Activated CD4-positive, alpha-beta memory T cell treated with anti-CD3 and anti-CD28 coated beads, Interleukin-2, amount 10 ng/mL, durations not matched to agents 7 days and 5 days (primary cell): ENCODE data around the gene TMEM119. TPM values are rescaled to one million over a fixed set of nuclear protein-coding genes. Genes with fewer than 3 reads are reported as not detected.

Experiments used
- CTCF ChIA-PET: fragments of 350-600 bp; sonication (Branson Sonifier 250); formaldehyde crosslinking; loops from one replicate; lab custom pipeline; 2021; ENCODE audit warnings: antibody characterized with exemption, inconsistent platforms; lab: Charles Lee
- POLR2A ChIA-PET: fragments of 350-600 bp; sonication (Branson Sonifier 250); formaldehyde crosslinking; loops from one replicate; lab custom pipeline; 2021; ENCODE audit warnings: antibody characterized with exemption; lab: Charles Lee
- DNase-seq: peaks from one replicate; pipeline ENCODE4 v3.0.0-alpha.2; 2020
- H3K27ac Mint-ChIP-seq: one replicate; pipeline ENCODE4 v1.8.0; 2021; ENCODE audit warnings: mild to moderate bottlenecking, mixed read lengths
- H3K27me3 Mint-ChIP-seq: one replicate; pipeline ENCODE4 v1.8.0; 2021; ENCODE audit warnings: mixed read lengths
- H3K36me3 Mint-ChIP-seq: one replicate; pipeline ENCODE4 v1.8.0; 2021; ENCODE audit warnings: low read depth, mixed read lengths
- H3K4me1 Mint-ChIP-seq: one replicate; pipeline ENCODE4 v1.8.0; 2021; ENCODE audit warnings: mixed read lengths
- H3K4me3 Mint-ChIP-seq: one replicate; pipeline ENCODE4 v1.8.0; 2021; ENCODE audit warnings: mild to moderate bottlenecking, mixed read lengths
- H3K9me3 Mint-ChIP-seq: one replicate; pipeline ENCODE4 v1.8.0; 2021; ENCODE audit warnings: mixed read lengths
- total RNA-seq, 2 experiments: library from RNA; stranded (reverse); gene quantifications; one replicate each; pipeline ENCODE4 v1.2.3, GENCODE V29; 2021

Gene TMEM119
- total RNA-seq, 2 experiments from 2014 or later: 0.80 to 1.0 TPM

- H3K27ac Mint-ChIP-seq: no peak overlapping the region
- H3K36me3 Mint-ChIP-seq: peaks cover 28% of the 10 kb centered on the region
- ChIA-PET CTCF (interaction anchor here (1.5 to 7.3 kb wide), 4 partner anchors 46 to 95 kb away, joined by 3 to 86 read pairs (median 5); no protein-coding TSS in a partner anchor), POLR2A (interaction anchor here (1.4 to 15.5 kb wide), 4 partner anchors 9 to 61 kb away, joined by 3 to 385 read pairs (median 17); partner anchors contain the start of genes ISCU and SELPLG)
- H3K4me3 Mint-ChIP-seq: no peak overlapping the region
- no peaks in the 10 kb centered on the region for H3K9me3 Mint-ChIP-seq
- H3K4me1 Mint-ChIP-seq: peaks cover 76% of the 10 kb centered on the region
- no peak for DNase-seq
- peaks cover 3% of the 10 kb centered on the region for H3K27me3 Mint-ChIP-seq
Measured at GRCh38 chr12:108571609-108572165, 26.2 kb downstream of the TMEM119 start.

GRCh38 chr12:108570743-108571608 is 26.9 kb downstream of the TMEM119 start:
- no peak for DNase-seq
- H3K9me3 Mint-ChIP-seq: no peaks in the 10 kb centered on the region
- H3K4me1 Mint-ChIP-seq: peaks cover 79% of the 10 kb centered on the region
- peaks cover 3% of the 10 kb centered on the region for H3K27me3 Mint-ChIP-seq
- H3K4me3 Mint-ChIP-seq: no peak overlapping the region
- ChIA-PET CTCF (interaction anchor here (0.6 to 7.3 kb wide), 5 partner anchors 47 to 234 kb away, joined by 3 to 86 read pairs (median 3); no protein-coding TSS in a partner anchor), POLR2A (interaction anchor here (1.1 to 15.5 kb wide), 6 partner anchors 9 to 61 kb away, joined by 3 to 385 read pairs (median 4); partner anchors contain the start of genes ISCU, SART3 and SELPLG)
- peak overlapping the region; percentile 7 for H3K27ac Mint-ChIP-seq
- peaks cover 34% of the 10 kb centered on the region for H3K36me3 Mint-ChIP-seq

GRCh38 chr12:108568338-108569154 is 29.3 kb downstream of the TMEM119 start:
- H3K27ac Mint-ChIP-seq: peak overlapping the region; percentile 96
- ChIA-PET POLR2A (interaction anchor here (0.5 to 15.5 kb wide), 8 partner anchors 8 to 289 kb away, joined by 3 to 385 read pairs (median 4); partner anchors contain the start of genes SELPLG and SSH1), CTCF (interaction anchor here (0.6 to 7.3 kb wide), 10 partner anchors 8 to 525 kb away, joined by 3 to 86 read pairs (median 3); partner anchors contain the start of gene ALKBH2)
- DNase-seq: peak; percentile 76
- peaks cover 78% of the 10 kb centered on the region for H3K4me1 Mint-ChIP-seq
- H3K9me3 Mint-ChIP-seq: no peaks in the 10 kb centered on the region
- H3K4me3 Mint-ChIP-seq: peak overlapping the region; percentile 53
- H3K27me3 Mint-ChIP-seq: no peaks in the 10 kb centered on the region
- peaks cover 53% of the 10 kb centered on the region for H3K36me3 Mint-ChIP-seq

GRCh38 chr12:108567406-108568337 is 30.2 kb downstream of the TMEM119 start:
- CTCF ChIA-PET: interaction anchor here (0.9 to 7.3 kb wide), 5 partner anchors 50 to 383 kb away, joined by 3 to 86 read pairs (median 8); partner anchors contain the start of gene SELPLG
- H3K4me1 Mint-ChIP-seq: peaks cover 75% of the 10 kb centered on the region
- POLR2A ChIA-PET: interaction anchor here (0.7 to 15.5 kb wide), 8 partner anchors 9 to 270 kb away, joined by 3 to 385 read pairs (median 5); partner anchors contain the start of gene SELPLG

GRCh38 chr12:108566452-108566851 is 31.4 kb downstream of the TMEM119 start:
- H3K27ac Mint-ChIP-seq: peak overlapping the region; percentile 37
- no peaks in the 10 kb centered on the region for H3K27me3 Mint-ChIP-seq
- H3K4me1 Mint-ChIP-seq: peaks cover 68% of the 10 kb centered on the region
- H3K4me3 Mint-ChIP-seq: no peak overlapping the region
- peaks cover 53% of the 10 kb centered on the region for H3K36me3 Mint-ChIP-seq
- ChIA-PET CTCF (interaction anchor here (1.0 to 3.9 kb wide), 6 partner anchors 51 to 291 kb away, joined by 3 to 34 read pairs (median 6); partner anchors contain the start of genes SELPLG and SSH1), POLR2A (interaction anchor here (0.7 to 15.5 kb wide), 3 partner anchors 52 to 272 kb away, joined by 3 to 385 read pairs (median 41); partner anchors contain the start of gene SELPLG)
- no peak for DNase-seq
- no peaks in the 10 kb centered on the region for H3K9me3 Mint-ChIP-seq

More at GRCh38 chr12:108567406-108568337, 30.2 kb downstream of the TMEM119 start:
- no peaks in the 10 kb centered on the region for H3K27me3 Mint-ChIP-seq
- peaks cover 53% of the 10 kb centered on the region for H3K36me3 Mint-ChIP-seq
- H3K4me3 Mint-ChIP-seq: no peak overlapping the region
- peak overlapping the region; percentile 96 for H3K27ac Mint-ChIP-seq
- no peaks in the 10 kb centered on the region for H3K9me3 Mint-ChIP-seq
- DNase-seq: no peak

GRCh38 chr12:108565976-108566375 is 31.9 kb downstream of the TMEM119 start:
- peak; percentile 50 for DNase-seq
- ChIA-PET POLR2A (interaction anchor here (4.7 to 15.5 kb wide), 2 partner anchors 52 to 66 kb away, joined by 41 to 385 read pairs; partner anchors contain the start of gene SELPLG), CTCF (interaction anchor here (1.0 to 3.9 kb wide), 7 partner anchors 52 to 291 kb away, joined by 3 to 34 read pairs (median 8); partner anchors contain the start of genes SELPLG and SSH1)
- H3K27me3 Mint-ChIP-seq: no peaks in the 10 kb centered on the region
- peaks cover 53% of the 10 kb centered on the region for H3K36me3 Mint-ChIP-seq
- H3K4me3 Mint-ChIP-seq: no peak overlapping the region
- H3K27ac Mint-ChIP-seq: peak overlapping the region; percentile 37
- no peaks in the 10 kb centered on the region for H3K9me3 Mint-ChIP-seq
- peaks cover 68% of the 10 kb centered on the region for H3K4me1 Mint-ChIP-seq

GRCh38 chr12:108565146-108565545 is 32.7 kb downstream of the TMEM119 start:
- DNase-seq: no peak
- Mint-ChIP-seq H3K36me3 (peaks cover 51% of the 10 kb centered on the region), H3K27me3 (no peaks in the 10 kb centered on the region), H3K9me3 (no peaks in the 10 kb centered on the region), H3K27ac (no peak overlapping the region), H3K4me3 (no peak overlapping the region), H3K4me1 (peaks cover 64% of the 10 kb centered on the region)
- POLR2A ChIA-PET: interaction anchor here (0.7 to 15.5 kb wide), 3 partner anchors 53 to 99 kb away, joined by 3 to 385 read pairs (median 41); partner anchors contain the start of gene SELPLG
- CTCF ChIA-PET: interaction anchor here (0.5 to 3.4 kb wide), 8 partner anchors 53 to 389 kb away, joined by 3 to 34 read pairs (median 9); partner anchors contain the start of gene SSH1

- ChIA-PET POLR2A (interaction anchor here (0.7 to 15.5 kb wide), 3 partner anchors 53 to 99 kb away, joined by 3 to 385 read pairs (median 41); partner anchors contain the start of gene SELPLG), CTCF (interaction anchor here (0.5 to 3.4 kb wide), 10 partner anchors 53 to 1866 kb away, joined by 3 to 34 read pairs (median 6); no protein-coding TSS in a partner anchor)
- Mint-ChIP-seq H3K27me3 (no peaks in the 10 kb centered on the region), H3K36me3 (peaks cover 55% of the 10 kb centered on the region), H3K4me1 (peaks cover 67% of the 10 kb centered on the region), H3K27ac (no peak overlapping the region), H3K9me3 (no peaks in the 10 kb centered on the region), H3K4me3 (no peak overlapping the region)
- no peak for DNase-seq
Measured at GRCh38 chr12:108564724-108565123, 33.2 kb downstream of the TMEM119 start.

GRCh38 chr12:108563804-108564151 is 34.1 kb downstream of the TMEM119 start:
- Mint-ChIP-seq H3K4me1 (peaks cover 66% of the 10 kb centered on the region), H3K36me3 (peaks cover 56% of the 10 kb centered on the region), H3K4me3 (peak overlapping the region; percentile 100), H3K27ac (peak overlapping the region; percentile 90), H3K27me3 (no peaks in the 10 kb centered on the region), H3K9me3 (no peaks in the 10 kb centered on the region)
- no peak for DNase-seq
- ChIA-PET CTCF (interaction anchor here (0.6 to 3.4 kb wide), 10 partner anchors 54 to 523 kb away, joined by 3 to 34 read pairs (median 6); no protein-coding TSS in a partner anchor), POLR2A (interaction anchor here (0.6 to 15.5 kb wide), 4 partner anchors 54 to 90 kb away, joined by 3 to 385 read pairs (median 22); partner anchors contain the start of gene SELPLG)

- peak; percentile 89 for DNase-seq
- Mint-ChIP-seq H3K4me1 (peaks cover 64% of the 10 kb centered on the region), H3K9me3 (no peaks in the 10 kb centered on the region), H3K36me3 (peaks cover 53% of the 10 kb centered on the region), H3K27ac (peak overlapping the region; percentile 90), H3K27me3 (no peaks in the 10 kb centered on the region), H3K4me3 (peak overlapping the region; percentile 100)
- ChIA-PET CTCF (interaction anchor here (1.0 to 3.8 kb wide), 13 partner anchors 55 to 523 kb away, joined by 3 to 51 read pairs (median 6); partner anchors contain the start of gene SELPLG), POLR2A (interaction anchor here (0.6 to 15.5 kb wide), 14 partner anchors 48 to 536 kb away, joined by 3 to 385 read pairs (median 5); partner anchors contain the start of genes FICD, SELPLG and SSH1)
Measured at GRCh38 chr12:108563136-108563803, 34.6 kb downstream of the TMEM119 start.
